Left renal pelvis (tissue), 4 donors: ENCODE data around the gene FAM236B. TPM values are rescaled to one million over a fixed set of nuclear protein-coding genes. Genes with fewer than 3 reads are reported as not detected.
"Not testable (repeated sequence)": the region's sequence is repeated elsewhere in the genome, so short reads cannot be mapped to it uniquely, and the experiment has no call there.

Experiments used
- DNase-seq, 4 donors: peaks; one replicate each; pipeline ENCODE4 v3.0.0-alpha.2; 2013; ENCODE audit warnings: low read depth in 4 of 4, low spot score in 3 of 4
- polyA plus RNA-seq, 4 donors: library from polyadenylated mRNA; unstranded; fragments of 120-200 nt; gene quantifications; one replicate each; pipeline ENCODE4 v1.2.1, GENCODE V29; 2013; ENCODE audit not compliant: insufficient read length in 4 of 4

The FAM236B gene
- not detected for polyA plus RNA-seq

DNA sequence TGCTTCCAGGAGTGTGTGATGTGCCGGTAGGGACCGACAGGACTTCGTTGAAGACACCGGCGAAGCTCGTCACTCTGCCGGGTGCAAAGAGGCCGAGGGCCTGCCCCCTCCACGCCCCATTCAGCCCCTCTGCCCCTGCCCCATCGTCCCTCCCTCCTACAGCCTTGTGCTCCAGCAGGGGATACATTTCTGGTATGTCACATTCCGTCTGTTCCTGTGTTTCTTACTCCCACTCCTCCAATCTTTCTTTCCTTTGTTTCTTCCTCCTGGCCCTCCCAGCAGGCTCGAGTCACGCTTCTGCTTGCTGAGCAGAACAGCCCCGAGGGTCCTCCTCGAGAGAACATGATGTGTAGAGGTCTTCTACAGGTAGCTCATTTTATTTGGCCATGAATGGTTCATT is at the start of gene FAM236B:
TSS of gene FAM236B (minus strand) at position 101 of the 400 bp plus-strand sequence. CDS start at position 1, 100 bp downstream.
- DNase-seq: not testable (repeated sequence)

DNA sequence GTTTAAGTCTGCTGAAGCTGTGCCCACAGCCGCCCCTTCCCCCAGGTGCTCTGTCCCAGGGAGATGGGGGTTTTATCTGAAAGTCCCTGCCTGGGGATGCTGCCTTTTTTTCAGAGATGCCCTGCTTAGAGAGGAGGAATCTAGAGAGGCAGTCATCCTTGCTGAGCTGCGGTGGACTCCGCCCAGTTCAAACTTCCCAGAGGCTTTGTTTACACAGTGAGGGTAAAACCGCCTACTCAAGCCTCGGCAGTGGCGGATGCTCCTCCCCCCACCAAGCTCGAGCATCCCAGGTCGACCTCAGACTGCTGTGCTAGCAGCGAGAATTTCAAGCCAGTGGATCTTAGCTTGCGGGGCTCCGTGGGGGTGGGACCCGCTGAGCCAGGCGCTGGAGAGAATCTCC is 48.2 kb upstream of the FAM236B start:
- not testable (repeated sequence) for DNase-seq

DNA sequence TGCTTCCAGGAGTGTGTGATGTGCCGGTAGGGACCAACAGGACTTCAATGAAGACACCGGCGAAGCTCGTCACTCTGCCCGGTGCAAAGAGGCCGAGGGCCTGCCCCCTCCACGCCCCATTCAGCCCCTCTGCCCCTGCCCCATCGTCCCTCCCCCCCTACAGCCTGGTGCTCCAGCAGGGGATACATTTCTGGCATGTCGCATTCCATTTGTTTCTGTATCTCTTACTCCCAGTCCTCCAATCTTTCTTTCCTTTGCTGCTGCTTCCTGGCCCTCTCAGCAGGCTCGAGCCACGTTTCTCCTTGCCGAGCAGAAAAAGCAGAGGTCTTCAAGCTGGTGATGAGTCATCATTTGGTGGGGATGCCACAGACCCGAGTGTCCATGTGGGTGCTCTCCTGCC is 25.6 kb upstream of the FAM236B start, which contains the start of gene FAM236D:
TSS of gene FAM236D (minus strand) at position 101 of the 400 bp plus-strand sequence. CDS start at position 1, 100 bp downstream.
- DNase-seq: not testable (repeated sequence)

DNA sequence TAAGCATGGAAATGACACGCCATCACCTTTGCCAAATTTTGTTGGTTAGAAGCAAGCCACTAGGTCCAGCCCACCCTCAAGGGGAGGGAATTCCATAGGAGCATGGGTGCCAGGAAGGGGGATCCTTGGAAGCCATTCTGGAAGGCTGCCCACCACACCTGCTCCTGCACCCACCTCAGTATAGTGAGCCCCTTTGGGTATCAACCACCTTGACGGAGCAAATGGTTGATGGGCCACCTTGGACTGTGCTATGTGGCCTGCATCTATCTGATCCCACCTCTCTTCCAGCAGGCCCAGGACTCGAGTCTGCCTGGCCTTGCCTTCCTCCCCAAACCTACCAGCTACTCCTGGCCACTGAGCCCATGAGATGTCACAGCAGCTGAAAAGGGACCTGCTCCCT is 7.9 kb upstream of the FAM236B start:
- not testable (repeated sequence) for DNase-seq

DNA sequence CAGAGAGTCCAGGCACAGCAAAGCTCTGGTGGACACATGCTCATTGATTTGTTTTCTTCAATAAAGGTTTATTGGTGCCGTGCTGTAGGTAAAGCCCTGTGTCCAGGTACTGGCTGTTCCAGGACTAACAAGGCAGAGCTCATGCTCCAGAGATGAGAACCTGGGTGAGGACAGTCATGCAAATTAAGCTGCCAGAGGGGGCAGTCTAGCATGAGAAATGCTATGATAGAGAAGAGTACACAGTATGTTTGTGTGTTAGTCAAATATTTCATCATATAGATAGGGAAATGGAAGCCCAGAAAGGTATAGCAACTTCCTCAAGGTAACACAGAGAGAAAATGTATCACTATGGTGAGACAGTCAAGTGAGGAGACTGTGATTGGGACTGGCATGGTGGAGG is 5.7 kb upstream of the FAM236B start:
- DNase-seq: not testable (repeated sequence)

DNA sequence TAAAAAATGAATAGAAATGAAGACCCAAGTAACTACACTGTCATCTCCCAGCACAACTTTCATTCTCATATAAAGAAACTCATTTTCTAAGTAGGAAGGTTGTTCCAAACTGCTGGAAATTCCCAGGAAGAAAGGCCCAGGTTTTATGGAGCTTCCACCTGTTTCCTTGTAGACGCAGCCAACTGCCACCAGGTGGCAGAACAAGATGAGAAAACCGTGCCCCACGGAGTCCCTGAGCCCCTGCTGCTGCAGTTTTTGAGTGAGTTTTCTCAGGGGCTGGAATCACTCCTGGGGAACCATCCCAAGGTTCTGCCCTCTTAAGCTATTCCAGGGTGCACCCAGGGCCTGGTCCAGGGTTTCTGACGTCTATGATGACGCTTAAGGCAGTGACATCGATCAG is 1.5 kb upstream of the FAM236B start:
- not testable (repeated sequence) for DNase-seq

DNA sequence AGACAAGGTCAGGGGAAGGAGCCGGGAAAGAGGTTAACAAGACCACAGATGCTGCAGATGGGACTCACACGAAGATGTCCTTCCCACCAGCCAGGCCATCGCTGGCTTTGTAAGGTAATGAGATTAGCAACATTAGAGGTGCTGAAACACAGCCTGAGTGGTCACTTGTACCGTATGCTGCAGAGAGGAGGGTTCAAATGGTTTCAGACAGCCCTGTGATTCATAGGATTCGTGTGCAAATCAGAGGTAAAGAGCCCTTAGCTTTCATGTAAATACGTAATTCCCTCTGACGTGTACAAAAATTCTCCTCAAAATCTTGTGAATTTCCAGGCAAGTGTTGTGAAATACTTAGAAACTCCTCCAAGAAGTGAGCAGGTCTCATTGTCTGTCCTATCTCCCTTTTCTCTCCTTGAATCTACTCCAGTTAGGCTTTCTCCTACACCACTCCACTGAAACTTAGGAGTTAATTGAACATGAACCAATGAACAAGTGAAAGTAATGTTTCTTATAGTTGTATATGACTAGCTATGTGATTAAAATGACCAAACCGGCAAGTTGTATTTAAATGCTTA is 991 bp upstream of the FAM236B start:
- not testable (repeated sequence) for DNase-seq

DNA sequence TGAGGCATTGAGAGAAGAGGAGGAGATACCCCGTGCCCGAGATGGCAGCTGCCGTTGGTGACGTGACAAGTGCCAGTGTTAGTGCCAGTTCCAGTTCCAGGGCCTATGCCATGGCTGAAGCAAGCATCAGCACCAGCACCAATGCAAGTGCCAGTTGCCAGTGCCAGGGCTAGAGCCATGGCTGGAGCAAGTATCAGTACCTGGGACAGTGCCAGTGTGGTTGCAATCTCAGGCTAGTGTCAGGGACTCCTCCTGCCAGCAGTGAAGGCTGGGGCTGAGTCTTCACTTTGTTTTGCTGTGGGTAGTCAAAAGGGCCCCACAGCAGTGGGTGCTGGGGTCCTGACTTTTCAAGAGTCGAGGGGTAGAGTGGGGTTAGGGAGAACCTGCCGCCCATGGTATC is 4.3 kb downstream of the FAM236B start:
- DNase-seq: not testable (repeated sequence)

DNA sequence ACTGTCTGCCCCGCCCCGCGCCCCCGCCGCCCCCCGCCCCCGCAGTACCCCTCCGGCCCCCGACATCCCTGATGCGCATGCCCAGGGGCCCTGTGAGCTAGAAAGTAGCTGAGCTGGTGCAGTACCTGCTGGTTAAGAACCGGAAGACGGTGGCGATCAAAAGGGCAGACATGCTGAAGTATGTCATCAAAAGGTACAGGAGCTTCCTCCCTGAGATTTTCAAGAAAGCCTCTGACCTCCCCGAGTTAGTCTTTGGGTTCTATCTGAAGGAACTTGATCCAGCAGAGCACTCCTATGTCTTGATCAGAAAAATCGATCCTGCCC is 5.0 kb downstream of the FAM236B start:
- DNase-seq: not testable (repeated sequence)

DNA sequence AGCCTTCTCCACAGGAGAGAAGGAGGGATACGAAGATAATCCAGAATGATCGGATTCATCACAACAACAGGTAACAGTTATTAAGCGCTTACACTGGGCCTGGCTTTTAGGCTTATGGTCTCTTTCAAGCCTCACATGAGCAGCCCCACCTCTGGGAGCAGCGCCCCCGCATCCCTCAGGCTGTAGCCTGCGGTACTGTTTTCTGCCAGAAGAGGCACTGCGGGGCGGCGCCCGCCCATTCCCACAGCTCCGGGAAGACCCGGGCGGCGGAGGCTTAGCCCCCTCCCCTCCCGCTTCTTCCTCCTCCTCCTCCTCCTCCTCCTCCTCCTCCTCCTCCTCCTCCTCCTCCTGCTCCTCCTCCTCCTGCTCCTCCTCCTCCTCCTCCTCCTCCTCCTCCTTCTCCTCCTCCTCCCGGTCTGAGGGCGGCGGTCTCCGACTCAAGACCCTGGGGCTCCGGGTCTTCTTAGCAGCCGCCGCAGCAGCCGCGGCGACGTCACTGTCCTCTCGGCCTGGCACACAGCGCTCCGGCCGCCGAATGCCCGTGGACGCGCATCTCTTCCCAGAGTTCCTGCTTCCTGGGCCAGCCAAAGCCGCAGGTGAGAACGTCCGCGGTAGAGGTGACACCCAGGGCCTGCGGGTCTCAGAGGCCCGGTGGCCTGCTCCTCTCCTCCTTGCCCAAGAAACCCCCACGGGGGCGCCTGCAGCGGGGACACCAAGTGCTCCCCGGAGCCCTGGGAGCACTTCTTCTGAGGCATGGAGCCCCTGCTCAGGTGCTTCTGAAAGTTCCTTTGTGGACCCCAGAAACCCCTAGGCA is 5.6 kb downstream of the FAM236B start, which contains the start of gene DMRTC1B:
TSS of gene DMRTC1B (plus strand) at position 238 of the 814 bp plus-strand sequence. CDS start 68,246 bp downstream, outside the sequence.
- DNase-seq: not testable (repeated sequence)

DNA sequence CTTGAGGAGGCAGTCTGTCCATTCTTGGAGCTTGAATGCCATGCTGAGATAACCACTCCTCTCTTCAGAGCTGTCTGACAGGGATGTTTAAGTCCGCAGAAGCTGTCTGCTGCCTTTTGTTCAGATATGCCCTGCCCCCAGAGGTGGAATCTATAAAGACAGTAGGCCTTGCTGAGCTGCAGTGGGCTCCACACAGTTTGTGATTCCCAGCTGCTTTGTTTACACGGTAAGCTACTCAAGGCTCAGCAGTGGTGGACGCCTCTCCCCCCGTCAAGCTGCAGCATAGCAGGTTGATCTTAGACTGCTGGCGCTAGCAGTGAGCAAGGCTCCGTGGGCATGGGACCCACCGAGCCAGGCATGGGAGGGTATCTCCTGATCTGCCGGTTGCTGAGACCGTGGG is 22.0 kb downstream of the FAM236B start:
- not testable (repeated sequence) for DNase-seq

DNA sequence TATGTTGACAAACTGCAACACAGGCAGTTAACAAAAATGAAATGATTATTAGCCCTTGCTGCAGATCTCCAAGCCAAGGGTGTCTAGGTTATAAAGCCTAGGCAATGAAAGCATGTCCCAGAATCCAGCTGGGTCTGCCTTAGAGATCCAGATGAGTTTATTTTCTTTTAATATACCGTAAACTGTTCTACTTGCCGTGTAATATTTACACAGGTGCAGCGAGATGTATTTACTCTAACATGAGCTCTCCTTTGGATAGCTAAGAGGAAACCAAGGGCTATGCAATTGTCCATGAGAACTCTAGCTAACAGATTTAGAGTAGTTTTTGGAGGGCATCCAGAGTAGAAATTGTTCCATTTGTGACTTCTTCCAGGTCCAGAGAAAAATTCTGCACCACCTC is 33.9 kb downstream of the FAM236B start:
- DNase-seq: not testable (repeated sequence)

DNA sequence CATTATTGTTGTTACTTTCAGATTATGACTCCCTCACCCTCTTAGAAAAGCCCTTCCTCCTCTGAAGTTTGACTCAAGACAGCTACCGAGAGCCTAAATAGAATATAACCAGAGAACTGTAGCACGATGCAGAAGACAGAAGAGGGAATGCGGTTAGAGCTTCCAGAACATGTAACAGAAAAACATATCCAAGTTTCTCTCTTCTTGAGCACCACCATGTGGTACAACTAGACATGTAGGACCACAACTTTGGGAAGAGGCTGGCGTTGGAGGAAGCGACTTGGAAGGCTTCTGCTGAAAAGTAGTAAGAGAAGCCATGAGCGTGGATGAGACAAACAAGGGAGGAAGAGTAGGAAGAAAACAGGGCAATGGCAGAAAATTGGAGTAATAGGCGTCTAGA is 36.9 kb downstream of the FAM236B start:
- DNase-seq: not testable (repeated sequence)

DNA sequence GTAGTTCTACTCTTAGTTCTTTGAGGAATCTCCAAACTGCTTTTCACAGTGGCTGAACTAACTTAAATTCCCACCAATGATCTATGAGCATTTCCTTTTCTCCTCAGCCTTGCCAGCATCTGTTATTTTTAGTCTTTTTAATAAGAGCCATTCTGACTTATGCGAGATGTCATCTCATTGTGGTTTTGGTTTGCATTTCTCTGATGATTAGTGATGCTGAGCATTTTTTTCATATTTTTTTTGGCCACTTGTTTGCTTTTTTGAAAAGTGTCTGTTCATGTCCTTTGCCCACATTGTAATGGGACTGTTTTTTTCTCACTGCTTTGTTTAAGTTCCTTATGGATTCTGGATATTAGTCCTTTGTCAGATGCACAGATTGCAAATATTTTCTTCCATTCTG is 46.9 kb downstream of the FAM236B start:
- no peak for DNase-seq

DNA sequence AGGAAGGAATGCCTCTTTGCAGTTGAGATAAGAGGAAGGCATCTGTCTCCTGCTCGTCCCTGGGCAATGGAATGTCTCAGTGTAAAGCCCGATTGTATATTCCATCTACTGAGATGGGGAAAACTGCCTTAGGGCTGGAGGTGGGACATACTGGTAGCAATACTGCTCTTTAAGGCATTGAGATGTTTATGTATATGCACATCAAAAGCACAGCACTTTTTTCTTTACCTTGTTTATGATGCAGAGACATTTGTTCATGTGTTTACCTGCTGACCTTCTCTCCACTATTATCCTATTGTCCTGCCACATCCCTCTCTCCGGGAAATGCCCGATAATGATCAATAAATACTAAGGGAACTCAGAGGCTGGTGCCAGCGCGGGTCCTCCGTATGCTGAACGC is 48.8 kb downstream of the FAM236B start:
- DNase-seq: not testable (repeated sequence)

Other genes starting within 250 kb of the FAM236B start
- gene HDAC8, start 209.8 kb downstream of the FAM236B start, polyA plus RNA-seq: 10 to 100 TPM; 28.1 to 40.1 (median 33.4) TPM
- 1 to 10 TPM; 5.9 to 7.0 (median 6.1) TPM for gene PHKA1, start 68.4 kb downstream of the FAM236B start, polyA plus RNA-seq
- 1 to 10 TPM; 2.8 to 4.7 (median 4.4) TPM for gene DMRTC1B, start 5.8 kb downstream of the FAM236B start, polyA plus RNA-seq
- gene FAM236D, start 25.6 kb upstream of the FAM236B start, polyA plus RNA-seq: not detected
- not detected for gene FAM236C, start 130.0 kb upstream of the FAM236B start, polyA plus RNA-seq
- under 1 TPM in 3 of 4 donors, not detected in 1; 0.30 to 0.92 (median 0.47) TPM for gene FAM236A, start 155.5 kb upstream of the FAM236B start, polyA plus RNA-seq
- under 1 TPM; 0.17 to 0.70 (median 0.22) TPM for gene DMRTC1, start 161.2 kb upstream of the FAM236B start, polyA plus RNA-seq
- under 1 TPM in 1 of 4 donors, not detected in 3; 0.09 TPM for gene PABPC1L2B, start 220.3 kb upstream of the FAM236B start, polyA plus RNA-seq